GM20431 (cell line): ENCODE data around the gene PUDP.
"Not testable (repeated sequence)": the region's sequence is repeated elsewhere in the genome, so short reads cannot be mapped to it uniquely, and the experiment has no call there.

Experiments used
- in situ Hi-C: fragments of 300-500 bp; cut with MseI, MboI; formaldehyde crosslinking; loops from one replicate; pipeline ENCODE4 v1.15.0; 2020; ENCODE audit warnings: low sequenced_read_pairs; ENCODE audit not compliant: unreplicated experiment

Gene PUDP

GRCh38 chrX:7147978-7148854 lies at the start of gene PUDP:
Gene PUDP (minus strand): TSS chrX:7148153. CDS start chrX:7148113, 40 bp downstream.
- in situ Hi-C loops, result no loop called here

GRCh38 chrX:7194606-7195005 lies 46.7 kb upstream of the PUDP start:
- in situ Hi-C loops, result no loop called here

- in situ Hi-C loops, result no loop called here
These were observed 44.9 kb upstream of the PUDP start for GRCh38 chrX:7192871-7193270.

GRCh38 chrX:7191681-7192110 lies 43.7 kb upstream of the PUDP start:
- in situ Hi-C loops, result no loop called here

GRCh38 chrX:7190157-7190556 lies 42.2 kb upstream of the PUDP start:
- in situ Hi-C loops, result no loop called here

- in situ Hi-C loops, result no loop called here
These were observed 40.7 kb upstream of the PUDP start for GRCh38 chrX:7188672-7189071.

- in situ Hi-C loops, result no loop called here
These were observed 36.9 kb upstream of the PUDP start for GRCh38 chrX:7184816-7185215.

- in situ Hi-C loops, result no loop called here
These were observed 31.5 kb upstream of the PUDP start for GRCh38 chrX:7179446-7179845.

- in situ Hi-C loops, result not testable (repeated sequence)
These were observed 30.9 kb upstream of the PUDP start for GRCh38 chrX:7178859-7179258.

- in situ Hi-C loops, result no loop called here
These were observed 22.9 kb upstream of the PUDP start for GRCh38 chrX:7170898-7171297.

GRCh38 chrX:7169627-7170026 lies 21.7 kb upstream of the PUDP start:
- in situ Hi-C loops, result no loop called here

- in situ Hi-C loops, result no loop called here
These were observed 20.4 kb upstream of the PUDP start for GRCh38 chrX:7168371-7168770.

- in situ Hi-C loops, result no loop called here
These were observed 16.2 kb upstream of the PUDP start for GRCh38 chrX:7164174-7164573.

- in situ Hi-C loops, result no loop called here
These were observed 15.3 kb upstream of the PUDP start for GRCh38 chrX:7163146-7163677.

GRCh38 chrX:7159149-7159861 lies 11.4 kb upstream of the PUDP start:
- in situ Hi-C loops, result no loop called here

- in situ Hi-C loops, result no loop called here
These were observed 10.6 kb upstream of the PUDP start for GRCh38 chrX:7158468-7158990.

- in situ Hi-C loops, result no loop called here
These were observed 8.9 kb upstream of the PUDP start for GRCh38 chrX:7156879-7157278.

GRCh38 chrX:7155163-7155562 lies 7.2 kb upstream of the PUDP start:
- in situ Hi-C loops, result no loop called here

GRCh38 chrX:7154041-7154597 lies 6.2 kb upstream of the PUDP start:
- in situ Hi-C loops, result no loop called here

GRCh38 chrX:7153231-7153630 lies 5.3 kb upstream of the PUDP start:
- in situ Hi-C loops, result no loop called here

GRCh38 chrX:7149411-7149810 lies 1.5 kb upstream of the PUDP start:
- in situ Hi-C loops, result no loop called here
